ENCODE results near the gene CRYBA4.

Gene CRYBA4

GRCh38 chr22:26662160-26662559 lies 40.4 kb downstream of the CRYBA4 start:
- no peak for DNase-seq

GRCh38 chr22:26663374-26663923 lies 41.7 kb downstream of the CRYBA4 start:
- DNase-seq = no peak

GRCh38 chr22:26665813-26666231 lies 44.1 kb downstream of the CRYBA4 start:
- no peak for DNase-seq

DNA sequence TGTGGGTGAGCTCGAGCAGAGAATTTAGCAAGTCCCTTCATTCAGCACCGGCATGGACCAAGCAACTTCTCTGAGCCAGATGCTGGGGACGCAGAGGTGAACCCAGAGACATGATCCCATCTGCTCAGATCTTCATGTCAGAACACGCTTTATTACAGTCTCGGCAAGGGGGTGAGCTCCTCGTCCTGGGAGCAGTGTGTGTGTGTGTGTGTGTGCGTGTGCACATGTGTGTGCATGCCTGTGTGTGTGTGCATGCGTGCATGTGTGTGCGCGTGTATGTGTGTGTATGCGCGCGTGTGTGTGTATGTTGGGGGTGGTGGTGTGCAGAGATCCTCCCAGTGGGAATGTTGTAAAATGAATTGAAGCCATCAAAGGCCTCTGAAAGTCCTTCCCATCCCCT lies 45.4 kb downstream of the CRYBA4 start:
- DNase-seq = no peak

GRCh38 chr22:26669060-26669481 lies 47.3 kb downstream of the CRYBA4 start:
- no peak for DNase-seq

GRCh38 chr22:26670459-26670858 lies 48.7 kb downstream of the CRYBA4 start:
- DNase-seq = no peak

DNA sequence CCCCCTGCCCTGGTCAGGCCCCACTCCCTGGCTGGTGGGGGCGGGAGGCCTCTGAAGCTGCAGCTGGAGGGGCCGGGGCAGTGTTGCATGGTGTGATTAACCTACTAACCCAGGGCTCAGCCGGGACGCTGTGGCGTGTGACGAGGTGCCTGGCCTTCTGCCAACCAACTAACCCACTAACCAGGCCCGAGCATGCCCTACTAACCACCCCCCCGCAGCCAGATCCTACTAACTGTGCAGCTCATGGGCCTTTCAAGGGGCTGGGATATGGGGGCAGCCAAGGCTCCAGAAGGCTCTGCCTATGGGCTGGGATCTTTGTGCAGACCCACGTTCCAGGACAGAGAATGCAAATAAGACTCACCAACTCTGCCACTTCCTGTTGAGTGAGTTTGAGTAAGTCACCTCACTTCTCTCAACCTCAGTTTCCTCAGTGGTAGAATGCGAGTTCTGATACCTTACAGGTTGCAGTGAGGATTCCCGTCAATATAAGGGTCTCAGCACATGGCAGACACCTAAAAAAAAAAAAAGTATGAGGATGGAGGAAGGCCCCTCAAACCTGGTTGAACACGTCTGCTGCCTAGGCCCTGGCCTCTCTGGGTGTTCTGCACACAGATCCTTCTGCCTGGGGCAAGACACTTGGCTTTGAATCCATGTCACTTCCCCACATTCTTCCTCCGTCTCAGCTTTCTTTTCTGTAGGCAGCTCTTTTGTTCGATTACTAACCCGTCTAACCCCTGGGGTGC lies 49.7 kb downstream of the CRYBA4 start:
- peak; percentile 63 for DNase-seq

DNA sequence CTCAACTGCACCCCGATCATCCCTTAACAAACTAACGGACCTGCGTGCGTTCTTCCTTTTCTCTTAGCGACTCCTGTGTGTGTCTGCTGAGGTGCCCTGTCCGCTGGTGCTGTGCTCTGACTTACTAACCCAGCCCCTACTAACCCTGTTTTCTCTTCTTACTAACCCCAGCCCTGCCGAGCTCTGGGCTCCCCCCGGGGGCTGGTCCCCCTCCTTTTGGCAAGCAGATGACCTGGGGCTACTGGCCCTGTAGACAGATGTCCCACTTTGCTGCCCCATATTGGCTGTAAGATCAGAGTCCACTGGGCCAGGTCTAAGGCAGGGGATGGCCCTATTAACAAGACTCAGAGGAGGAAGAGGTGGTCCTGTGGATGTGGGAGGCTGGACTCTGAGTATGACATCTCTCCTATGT lies 50.3 kb downstream of the CRYBA4 start:
- DNase-seq = peak; percentile 17

DNA sequence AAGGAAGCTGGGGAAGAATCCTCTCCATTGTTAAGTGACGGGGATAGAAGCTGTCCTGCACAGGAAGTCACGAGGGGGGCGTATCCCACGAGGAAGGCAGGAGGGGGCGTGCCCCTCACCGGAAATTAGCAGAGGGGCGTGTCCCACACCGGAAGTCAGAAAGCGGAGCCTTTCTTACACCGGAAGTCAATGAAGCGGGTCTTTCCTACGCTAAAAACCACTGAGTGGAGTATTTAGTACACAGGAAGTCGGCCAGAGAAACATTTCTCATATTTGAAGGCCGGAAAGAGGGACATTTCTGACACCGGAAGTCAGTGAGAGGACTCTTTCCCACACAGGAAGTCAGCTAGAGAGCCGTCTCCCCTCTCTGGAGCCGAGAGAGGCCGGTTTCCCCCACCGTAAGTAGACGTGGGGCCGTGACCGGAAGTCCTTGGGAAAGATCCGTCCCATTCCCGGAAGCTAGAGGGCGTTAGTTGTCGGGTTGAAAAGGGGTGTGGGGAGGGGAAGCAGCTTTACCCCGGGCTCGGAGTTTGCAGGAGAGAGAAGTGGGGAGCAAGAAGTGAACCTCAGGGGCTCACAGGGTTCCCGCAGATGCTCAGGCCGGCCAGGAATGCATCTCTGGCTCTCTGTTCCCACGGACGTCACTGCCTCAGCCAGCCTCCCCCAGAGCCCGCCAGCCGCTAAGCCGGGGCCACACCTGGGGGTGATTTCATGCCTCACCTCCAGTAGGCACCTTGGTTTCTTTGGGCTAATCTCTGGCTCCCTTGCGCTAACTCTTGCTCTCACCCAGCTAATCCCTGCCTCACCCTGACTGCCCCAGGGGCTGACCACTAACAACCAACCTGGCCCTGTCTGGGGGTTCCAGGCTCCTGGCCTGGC lies 51.1 kb downstream of the CRYBA4 start:
- DNase-seq = peak; percentile 84

DNA sequence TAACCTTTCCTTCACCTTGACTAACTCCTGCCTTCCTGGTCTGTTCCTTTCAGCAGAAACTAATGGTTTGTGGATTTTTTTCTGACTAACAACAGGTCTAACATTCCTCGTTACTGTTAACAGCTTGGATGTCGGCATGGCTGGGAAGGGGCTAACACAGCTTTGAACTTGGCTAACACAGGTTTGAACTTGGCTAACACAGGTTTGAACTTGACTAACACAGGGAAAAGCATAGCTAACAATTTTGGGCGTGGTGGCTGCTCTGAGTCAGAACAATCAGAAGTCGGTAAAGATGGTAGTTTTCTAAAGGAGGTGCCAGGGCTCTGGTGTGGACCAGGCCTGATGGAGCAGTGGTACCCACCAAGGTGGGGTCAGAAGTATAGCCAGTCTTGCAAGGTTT lies 51.7 kb downstream of the CRYBA4 start:
- DNase-seq = peak; percentile 12

DNA sequence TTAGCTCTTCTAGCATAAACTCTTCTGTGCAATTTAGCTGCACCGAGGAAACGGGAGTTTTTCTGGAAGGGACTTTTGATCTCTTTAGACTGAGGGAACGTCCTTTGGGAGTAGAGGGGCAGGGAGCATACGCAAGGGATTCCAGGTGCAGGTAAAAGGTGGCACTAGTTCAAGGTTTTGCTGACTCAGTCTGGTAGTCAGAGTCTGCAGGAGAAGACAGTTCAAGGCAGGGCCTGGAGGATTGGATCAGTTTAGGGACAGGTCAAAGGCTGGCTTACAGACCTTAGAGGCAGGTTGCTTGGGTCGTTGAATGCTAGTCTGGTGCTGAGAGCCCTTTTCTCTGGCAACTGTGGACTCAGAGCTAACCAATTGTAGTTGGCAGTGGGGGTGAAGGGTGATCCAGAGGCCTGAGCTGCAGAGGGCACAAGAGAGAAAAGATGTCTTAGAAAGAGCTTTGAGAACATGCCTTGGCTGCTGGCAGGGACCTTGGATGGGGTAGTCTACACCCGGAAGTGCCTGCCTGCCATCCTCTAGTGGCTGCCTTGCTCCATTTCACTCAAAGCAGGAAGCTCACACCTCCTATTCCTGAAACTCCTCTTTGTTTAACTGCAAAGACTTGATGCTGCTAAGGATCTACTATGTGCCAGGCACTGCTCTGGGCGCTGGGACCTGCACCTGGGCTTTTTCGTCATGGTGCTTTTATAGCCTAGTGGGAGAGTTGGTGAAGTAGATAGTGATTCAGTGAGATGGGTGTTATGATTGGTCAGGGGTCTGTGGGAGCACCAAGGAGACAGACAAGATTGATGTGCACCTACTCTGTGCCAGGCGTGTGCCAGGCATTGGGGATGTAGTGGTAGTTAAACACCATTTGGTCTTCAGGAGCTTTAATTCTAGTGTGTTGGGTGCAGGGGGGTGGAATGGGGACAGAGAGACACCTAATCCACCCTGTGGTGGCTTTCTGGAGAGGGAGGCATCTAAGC lies 52.7 kb downstream of the CRYBA4 start:
- no peak for DNase-seq

DNA sequence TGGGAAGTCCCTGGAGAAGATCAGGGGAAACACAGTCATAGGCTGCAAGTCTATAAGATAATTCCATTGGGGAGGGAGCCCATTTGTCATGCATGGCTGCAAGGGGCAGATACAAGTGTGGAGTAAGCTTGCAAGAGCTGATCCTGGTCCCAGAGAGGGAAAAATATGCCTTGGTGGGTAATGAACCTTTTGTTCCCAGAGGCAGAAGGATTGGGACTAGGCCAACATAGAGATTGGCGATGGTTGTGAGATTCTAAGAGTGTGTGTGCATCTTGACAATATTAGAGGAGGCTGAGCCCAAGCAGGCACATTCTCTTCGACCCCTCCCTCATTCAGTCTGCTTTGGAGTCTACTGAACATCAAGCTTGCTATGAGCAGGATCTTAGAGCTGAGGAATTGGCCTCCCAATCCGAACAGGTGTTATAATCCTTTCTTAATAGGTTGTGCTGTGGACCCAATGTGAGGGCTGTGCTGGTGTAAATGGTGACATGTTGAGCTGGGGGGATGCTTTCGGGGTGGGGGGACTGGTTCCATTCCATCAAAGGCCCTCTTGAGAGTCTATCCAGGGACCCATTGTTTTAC lies 54.0 kb downstream of the CRYBA4 start:
- no peak for DNase-seq

DNA sequence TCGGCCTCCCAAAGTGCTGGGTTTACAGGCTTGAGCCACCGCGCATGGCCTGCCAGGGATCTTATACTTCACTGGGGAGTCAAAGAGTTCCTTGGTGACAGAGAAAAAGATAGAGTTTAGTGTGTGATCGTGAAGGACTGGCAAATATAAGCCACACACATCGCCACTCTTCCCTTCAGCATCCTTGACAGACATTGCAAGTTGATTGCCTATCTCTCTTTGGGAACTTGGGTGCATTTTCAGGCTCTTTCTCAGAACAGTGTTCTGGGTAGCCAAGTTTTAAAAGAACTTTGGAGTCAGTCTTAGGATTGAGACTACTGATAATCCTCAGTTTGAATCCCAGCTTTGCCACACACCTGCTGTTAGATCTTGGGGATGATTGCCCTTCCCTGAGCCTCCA lies 55.5 kb downstream of the CRYBA4 start:
- DNase-seq = no peak

DNA sequence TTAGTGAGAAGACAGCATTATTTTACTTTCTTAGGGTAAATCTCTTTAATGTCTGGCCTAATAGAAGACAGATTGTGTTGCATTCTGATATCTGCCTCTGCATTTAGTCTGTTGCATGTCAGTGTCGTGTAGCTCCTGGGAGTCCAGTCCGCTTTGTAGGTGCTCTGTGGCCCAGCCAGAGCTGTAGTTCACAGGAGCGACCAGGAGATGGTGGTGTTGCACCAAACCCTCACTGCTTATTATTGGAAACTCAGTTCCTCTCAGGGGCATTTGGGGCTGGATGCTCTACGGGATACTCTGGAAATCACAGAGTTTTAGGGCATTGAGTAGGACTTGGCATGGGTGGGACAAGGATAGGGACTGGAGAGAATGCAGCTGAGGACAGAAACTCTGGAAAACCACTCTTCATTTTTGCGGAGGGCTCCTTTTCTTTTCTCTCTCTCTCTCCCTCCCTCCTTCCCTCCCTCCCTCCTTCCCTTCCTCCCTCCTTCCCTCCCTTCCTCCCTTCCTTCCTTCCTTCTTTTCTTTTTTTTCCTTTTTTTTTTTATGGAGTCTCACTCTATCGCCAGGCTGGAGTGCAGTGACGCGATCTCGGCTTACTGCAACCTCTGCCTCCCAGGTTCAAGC lies 57.4 kb downstream of the CRYBA4 start:
- DNase-seq = peak; percentile 61

Measured in effector CD4-positive, alpha-beta T cell (primary cell).